HG02678 (cell line): ENCODE data around the gene PRR15L.
"Not testable (repeated sequence)": the region's sequence is repeated elsewhere in the genome, so short reads cannot be mapped to it uniquely, and the experiment has no call there.

Source experiments
- ATAC-seq: cut with Tn5 transposase; IDR thresholded peaks from one replicate; pipeline ENCODE4 v1.9.1; 2021; ENCODE audit warnings: mild to moderate bottlenecking, moderate library complexity; ENCODE audit not compliant: unreplicated experiment

Gene PRR15L

GRCh38 chr17:47941246-47942095 is 16.2 kb downstream of the PRR15L start, which contains the start of gene PNPO:
TSS of gene PNPO (plus strand) at chr17:47941571. CDS start at chr17:47941676, 105 bp downstream.
- ATAC-seq, result peak; percentile 94

- ATAC-seq, result no peak
These were observed 19.7 kb downstream of the PRR15L start for GRCh38 chr17:47937941-47938340.

- no peak for ATAC-seq
These were observed 21.7 kb downstream of the PRR15L start for GRCh38 chr17:47935961-47936360.

GRCh38 chr17:47935468-47935867 is 22.2 kb downstream of the PRR15L start:
- ATAC-seq, result not testable (repeated sequence)

- ATAC-seq, result no peak
These were observed 22.8 kb downstream of the PRR15L start for GRCh38 chr17:47934856-47935255.

- no peak for ATAC-seq
These were observed 25.8 kb downstream of the PRR15L start for GRCh38 chr17:47931848-47932247.

GRCh38 chr17:47929218-47930000 is 28.3 kb downstream of the PRR15L start:
- ATAC-seq, result no peak

GRCh38 chr17:47928415-47928814 is 29.3 kb downstream of the PRR15L start:
- no peak for ATAC-seq

GRCh38 chr17:47927821-47928400 is 29.8 kb downstream of the PRR15L start:
- ATAC-seq, result no peak

- ATAC-seq, result no peak
These were observed 32.0 kb downstream of the PRR15L start for GRCh38 chr17:47925678-47925988.

- ATAC-seq, result no peak
These were observed 32.7 kb downstream of the PRR15L start for GRCh38 chr17:47924785-47925677.

GRCh38 chr17:47919889-47920288 is 37.8 kb downstream of the PRR15L start:
- not testable (repeated sequence) for ATAC-seq

GRCh38 chr17:47918991-47919390 is 38.7 kb downstream of the PRR15L start:
- ATAC-seq, result no peak

GRCh38 chr17:47918006-47918405 is 39.7 kb downstream of the PRR15L start:
- ATAC-seq, result no peak

- ATAC-seq, result no peak
These were observed 40.1 kb downstream of the PRR15L start for GRCh38 chr17:47917581-47917980.

GRCh38 chr17:47916489-47917208 is 41.0 kb downstream of the PRR15L start:
- no peak for ATAC-seq

- ATAC-seq, result no peak
These were observed 41.8 kb downstream of the PRR15L start for GRCh38 chr17:47915776-47916398.

- no peak for ATAC-seq
These were observed 43.3 kb downstream of the PRR15L start for GRCh38 chr17:47914306-47914948.

- no peak for ATAC-seq
These were observed 44.6 kb downstream of the PRR15L start for GRCh38 chr17:47913050-47913449.
